Measurements from ENCODE around the gene MAP3K20.

DNA sequence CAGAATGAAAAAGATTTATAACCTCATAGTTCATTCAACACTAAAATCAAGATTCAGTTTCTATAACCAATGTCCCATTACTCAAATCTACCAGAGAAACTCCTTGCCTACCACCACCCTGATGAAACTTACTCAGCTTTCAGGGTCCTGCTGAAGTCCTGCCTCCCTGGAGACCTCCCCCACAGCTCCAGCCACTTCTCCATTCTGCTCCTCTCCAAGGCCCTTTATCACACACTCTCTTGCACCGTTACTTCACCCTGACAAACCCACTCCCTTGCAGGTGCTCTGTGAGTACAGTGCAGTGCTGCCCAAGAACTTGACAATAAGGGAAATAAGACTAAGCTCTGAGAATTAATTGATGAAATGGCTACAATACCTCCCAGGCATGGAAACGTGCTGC is 195.5 kb downstream of the MAP3K20 start:
- TF ChIP-seq, protein P1, sequence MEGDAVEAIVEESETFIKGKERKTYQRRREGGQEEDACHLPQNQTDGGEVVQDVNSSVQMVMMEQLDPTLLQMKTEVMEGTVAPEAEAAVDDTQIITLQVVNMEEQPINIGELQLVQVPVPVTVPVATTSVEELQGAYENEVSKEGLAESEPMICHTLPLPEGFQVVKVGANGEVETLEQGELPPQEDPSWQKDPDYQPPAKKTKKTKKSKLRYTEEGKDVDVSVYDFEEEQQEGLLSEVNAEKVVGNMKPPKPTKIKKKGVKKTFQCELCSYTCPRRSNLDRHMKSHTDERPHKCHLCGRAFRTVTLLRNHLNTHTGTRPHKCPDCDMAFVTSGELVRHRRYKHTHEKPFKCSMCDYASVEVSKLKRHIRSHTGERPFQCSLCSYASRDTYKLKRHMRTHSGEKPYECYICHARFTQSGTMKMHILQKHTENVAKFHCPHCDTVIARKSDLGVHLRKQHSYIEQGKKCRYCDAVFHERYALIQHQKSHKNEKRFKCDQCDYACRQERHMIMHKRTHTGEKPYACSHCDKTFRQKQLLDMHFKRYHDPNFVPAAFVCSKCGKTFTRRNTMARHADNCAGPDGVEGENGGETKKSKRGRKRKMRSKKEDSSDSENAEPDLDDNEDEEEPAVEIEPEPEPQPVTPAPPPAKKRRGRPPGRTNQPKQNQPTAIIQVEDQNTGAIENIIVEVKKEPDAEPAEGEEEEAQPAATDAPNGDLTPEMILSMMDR (IDR thresholded peaks at IDR 0.05): no peak
- TF ChIP-seq POLR2A (IDR thresholded peaks at IDR 0.05): no peak

Measured in thyroid gland (tissue), 4 donors.